ENCODE measurements around the gene PRTN3. TPM values are rescaled to one million over a fixed set of nuclear protein-coding genes. Genes with fewer than 3 reads are reported as not detected.

PRTN3 gene
- polyA plus RNA-seq, 1 donor (not counting 4 experiments of a cell fraction or from before 2014, with no cell fraction given) = not detected

DNA sequence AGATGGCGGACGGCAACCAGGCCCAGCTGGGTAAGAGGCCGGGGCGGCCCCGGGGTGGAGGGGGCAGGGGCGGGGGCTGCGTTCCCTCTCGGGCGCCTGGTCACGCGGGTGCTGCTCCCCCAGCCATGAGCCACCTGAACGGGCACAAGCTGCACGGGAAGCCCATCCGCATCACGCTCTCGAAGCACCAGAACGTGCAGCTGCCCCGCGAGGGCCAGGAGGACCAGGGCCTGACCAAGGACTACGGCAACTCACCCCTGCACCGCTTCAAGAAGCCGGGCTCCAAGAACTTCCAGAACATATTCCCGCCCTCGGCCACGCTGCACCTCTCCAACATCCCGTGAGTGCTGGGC, 32.4 kb upstream of the PRTN3 start:
- H3K9me1 ChIP-seq (ENCODE audit: control insufficient read depth, extremely low read depth, insufficient read depth, low read length) = no peaks in the 10 kb centered on the region
- peaks cover 32 to 61% of the 10 kb centered on the region in 2 experiments for H3K36me3 ChIP-seq (ENCODE audit: control insufficient read depth in 2 of 2, extremely low read depth in 1 of 2, insufficient read depth in 2 of 2, low read length in 2 of 2)
- TF ChIP-seq, protein P1, sequence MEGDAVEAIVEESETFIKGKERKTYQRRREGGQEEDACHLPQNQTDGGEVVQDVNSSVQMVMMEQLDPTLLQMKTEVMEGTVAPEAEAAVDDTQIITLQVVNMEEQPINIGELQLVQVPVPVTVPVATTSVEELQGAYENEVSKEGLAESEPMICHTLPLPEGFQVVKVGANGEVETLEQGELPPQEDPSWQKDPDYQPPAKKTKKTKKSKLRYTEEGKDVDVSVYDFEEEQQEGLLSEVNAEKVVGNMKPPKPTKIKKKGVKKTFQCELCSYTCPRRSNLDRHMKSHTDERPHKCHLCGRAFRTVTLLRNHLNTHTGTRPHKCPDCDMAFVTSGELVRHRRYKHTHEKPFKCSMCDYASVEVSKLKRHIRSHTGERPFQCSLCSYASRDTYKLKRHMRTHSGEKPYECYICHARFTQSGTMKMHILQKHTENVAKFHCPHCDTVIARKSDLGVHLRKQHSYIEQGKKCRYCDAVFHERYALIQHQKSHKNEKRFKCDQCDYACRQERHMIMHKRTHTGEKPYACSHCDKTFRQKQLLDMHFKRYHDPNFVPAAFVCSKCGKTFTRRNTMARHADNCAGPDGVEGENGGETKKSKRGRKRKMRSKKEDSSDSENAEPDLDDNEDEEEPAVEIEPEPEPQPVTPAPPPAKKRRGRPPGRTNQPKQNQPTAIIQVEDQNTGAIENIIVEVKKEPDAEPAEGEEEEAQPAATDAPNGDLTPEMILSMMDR (optimal IDR thresholded peaks at IDR 0.05 in 1 of 3, IDR thresholded peaks at IDR 0.05 in 1 of 3, conservative IDR thresholded peaks at IDR 0.05 in 1 of 3; ENCODE audit: extremely low read depth in 1 of 3, insufficient read depth in 2 of 3, low read length in 3 of 3) = no peak
- TF ChIP-seq EZH2 (IDR thresholded peaks at IDR 0.05; ENCODE audit: low read length) = no peak
- H3K27me3 ChIP-seq (ENCODE audit: control insufficient read depth, extremely low read depth, insufficient read depth, low read length) = no peaks in the 10 kb centered on the region
- no peak overlapping the region for H3K4me3 ChIP-seq (ENCODE audit: control insufficient read depth in 2 of 3, extremely low read depth in 1 of 3, insufficient read depth in 2 of 3, low read depth in 1 of 3, low read length in 3 of 3)
- H3K4me1 ChIP-seq (ENCODE audit: control insufficient read depth, extremely low read depth, insufficient read depth, low read length) = no peaks in the 10 kb centered on the region
- no peaks in the 10 kb centered on the region for H3K9me3 ChIP-seq (ENCODE audit: control insufficient read depth, low read depth, low read length)
- H3K79me2 ChIP-seq (ENCODE audit: control insufficient read depth, insufficient read depth, low read length) = peaks cover 57% of the 10 kb centered on the region
- FAIRE-seq = no peak
- no peak for DNase-seq (ENCODE audit: low read depth, low spot score)
- no peak overlapping the region for H3K4me2 ChIP-seq (ENCODE audit: control insufficient read depth, extremely low read depth, insufficient read depth, low read depth, low read length)
- peaks cover 55% of the 10 kb centered on the region for H4K20me1 ChIP-seq (ENCODE audit: control insufficient read depth, extremely low read depth, insufficient read depth, low read length)
- no peak overlapping the region for H3K27ac ChIP-seq (ENCODE audit: control insufficient read depth, insufficient read depth, low read length)
- dilution Hi-C loops (cut with MboI; ENCODE audit: extremely low pct_ligation_motif_present, low sequenced_read_pairs) = no loop called here
- H2AFZ ChIP-seq (ENCODE audit: control insufficient read depth, low read length) = no peak overlapping the region
- H3K9ac ChIP-seq (ENCODE audit: control insufficient read depth, extremely low read depth, insufficient read depth, low read length) = no peak overlapping the region

- Histone ChIP-seq H3K9me1 (ENCODE audit: control insufficient read depth, extremely low read depth, insufficient read depth, low read length) (no peaks in the 10 kb centered on the region), H2AFZ (ENCODE audit: control insufficient read depth, low read length) (no peak overlapping the region), H3K36me3 (ENCODE audit: control insufficient read depth in 2 of 2, extremely low read depth in 1 of 2, insufficient read depth in 2 of 2, low read length in 2 of 2) (peaks cover 20 to 43% of the 10 kb centered on the region in 2 experiments), H4K20me1 (ENCODE audit: control insufficient read depth, extremely low read depth, insufficient read depth, low read length) (peaks cover 39% of the 10 kb centered on the region), H3K9ac (ENCODE audit: control insufficient read depth, extremely low read depth, insufficient read depth, low read length) (no peak overlapping the region), H3K4me1 (ENCODE audit: control insufficient read depth, extremely low read depth, insufficient read depth, low read length) (no peaks in the 10 kb centered on the region), H3K79me2 (ENCODE audit: control insufficient read depth, insufficient read depth, low read length) (peaks cover 38% of the 10 kb centered on the region), H3K4me2 (ENCODE audit: control insufficient read depth, extremely low read depth, insufficient read depth, low read depth, low read length) (no peak overlapping the region), H3K9me3 (ENCODE audit: control insufficient read depth, low read depth, low read length) (no peaks in the 10 kb centered on the region), H3K27me3 (ENCODE audit: control insufficient read depth, extremely low read depth, insufficient read depth, low read length) (no peaks in the 10 kb centered on the region), H3K4me3 (ENCODE audit: control insufficient read depth in 2 of 3, extremely low read depth in 1 of 3, insufficient read depth in 2 of 3, low read depth in 1 of 3, low read length in 3 of 3) (no peak overlapping the region), H3K27ac (ENCODE audit: control insufficient read depth, insufficient read depth, low read length) (no peak overlapping the region)
- DNase-seq (ENCODE audit: low read depth, low spot score) (no peak), FAIRE-seq (no peak)
- TF ChIP-seq EZH2 (IDR thresholded peaks at IDR 0.05; ENCODE audit: low read length) = no peak
- TF ChIP-seq, protein P1 (optimal IDR thresholded peaks at IDR 0.05 in 1 of 3, IDR thresholded peaks at IDR 0.05 in 1 of 3, conservative IDR thresholded peaks at IDR 0.05 in 1 of 3; ENCODE audit: extremely low read depth in 1 of 3, insufficient read depth in 2 of 3, low read length in 3 of 3) = no peak
- dilution Hi-C loops (cut with MboI; ENCODE audit: extremely low pct_ligation_motif_present, low sequenced_read_pairs) = no loop called here
Observed at GRCh38 chr19:810077-810855, 30.5 kb upstream of the PRTN3 start.
